ENCODE data around the gene BRI3.

DNA sequence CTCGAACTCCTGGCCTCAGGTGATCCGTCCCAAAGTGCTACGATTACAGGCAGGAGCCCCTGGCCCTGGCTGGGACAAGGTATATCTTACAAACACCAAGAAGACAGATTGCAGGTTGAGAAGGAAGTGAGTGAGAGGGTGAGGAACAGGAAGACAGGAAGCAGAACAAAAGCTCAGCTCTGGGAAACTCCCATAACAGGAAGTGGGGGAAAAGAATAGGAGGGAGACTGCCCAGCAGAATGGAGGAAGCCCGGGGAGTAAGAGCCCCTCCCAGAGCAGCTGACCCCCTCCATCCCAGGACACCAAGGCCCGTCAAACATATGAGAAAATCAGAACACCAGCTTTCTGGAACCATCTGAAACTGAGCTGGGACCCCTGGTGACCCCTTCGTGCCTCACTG is 32.4 kb upstream of the BRI3 start:
- TF ChIP-seq PAX5 (IDR thresholded peaks at IDR 0.05; ENCODE audit: insufficient read depth, low read length, severe bottlenecking) = no peak
- no peak for TF ChIP-seq POLR2AphosphoS5 (IDR thresholded peaks at IDR 0.05; ENCODE audit: low read depth, low read length)
- no peak for TF ChIP-seq POLR2A (IDR thresholded peaks at IDR 0.05; ENCODE audit: low read depth, low read length)

Data from GM12891 (cell line).